Measurements from ENCODE around the gene PRDM13.

Gene PRDM13

GRCh38 chr6:99660206-99660605 lies 53.6 kb downstream of the PRDM13 start:
- H3K4me3 ChIP-seq (ENCODE audit: low read length), result no peak overlapping the region
- H3K4me1 ChIP-seq (ENCODE audit: low read length), result no peaks in the 10 kb centered on the region
- no peaks in the 10 kb centered on the region for H3K36me3 ChIP-seq (replicated peaks; ENCODE audit: low read depth, low read length)
- no peak overlapping the region for H2AFZ ChIP-seq (ENCODE audit: low read depth, low read length)
- H3K27me3 ChIP-seq (ENCODE audit: low read depth, low read length), result no peaks in the 10 kb centered on the region
- H3K9me3 ChIP-seq (ENCODE audit: insufficient read depth, low read length), result no peaks in the 10 kb centered on the region
- H4K20me1 ChIP-seq (ENCODE audit: insufficient read depth, low read length), result no peaks in the 10 kb centered on the region
- H3K27ac ChIP-seq (ENCODE audit: low read length), result no peak overlapping the region
- no peak overlapping the region for H3K4me2 ChIP-seq (ENCODE audit: low read length)
- no peaks in the 10 kb centered on the region for H3K79me2 ChIP-seq (ENCODE audit: low read length)
- H3K9ac ChIP-seq (ENCODE audit: low read length), result no peak overlapping the region
- TF ChIP-seq CTCF (IDR thresholded peaks at IDR 0.05; ENCODE audit: low read depth, low read length), result no peak
- no peak for TF ChIP-seq EZH2phosphoT487 (IDR thresholded peaks at IDR 0.05; ENCODE audit: low read depth)

GRCh38 chr6:99661870-99662269 lies 55.2 kb downstream of the PRDM13 start:
- Histone ChIP-seq H4K20me1 (ENCODE audit: insufficient read depth, low read length) (no peaks in the 10 kb centered on the region), H3K79me2 (ENCODE audit: low read length) (no peaks in the 10 kb centered on the region), H3K27me3 (ENCODE audit: low read depth, low read length) (no peaks in the 10 kb centered on the region), H3K9ac (ENCODE audit: low read length) (no peak overlapping the region), H3K9me3 (ENCODE audit: insufficient read depth, low read length) (no peaks in the 10 kb centered on the region), H3K4me2 (ENCODE audit: low read length) (no peak overlapping the region), H3K4me3 (ENCODE audit: low read length) (no peak overlapping the region), H3K36me3 (replicated peaks; ENCODE audit: low read depth, low read length) (no peaks in the 10 kb centered on the region), H2AFZ (ENCODE audit: low read depth, low read length) (no peak overlapping the region), H3K27ac (ENCODE audit: low read length) (no peak overlapping the region), H3K4me1 (ENCODE audit: low read length) (no peaks in the 10 kb centered on the region)
- TF ChIP-seq CTCF (IDR thresholded peaks at IDR 0.05; ENCODE audit: low read depth, low read length) (no peak), EZH2phosphoT487 (IDR thresholded peaks at IDR 0.05; ENCODE audit: low read depth) (no peak)

- H3K9me3 ChIP-seq (ENCODE audit: insufficient read depth, low read length), result no peaks in the 10 kb centered on the region
- no peaks in the 10 kb centered on the region for H4K20me1 ChIP-seq (ENCODE audit: insufficient read depth, low read length)
- H3K4me1 ChIP-seq (ENCODE audit: low read length), result no peaks in the 10 kb centered on the region
- TF ChIP-seq EZH2phosphoT487 (IDR thresholded peaks at IDR 0.05; ENCODE audit: low read depth) (no peak), CTCF (IDR thresholded peaks at IDR 0.05; ENCODE audit: low read depth, low read length) (no peak)
- no peak overlapping the region for H2AFZ ChIP-seq (ENCODE audit: low read depth, low read length)
- H3K79me2 ChIP-seq (ENCODE audit: low read length), result no peaks in the 10 kb centered on the region
- no peaks in the 10 kb centered on the region for H3K27me3 ChIP-seq (ENCODE audit: low read depth, low read length)
- no peak overlapping the region for H3K9ac ChIP-seq (ENCODE audit: low read length)
- H3K36me3 ChIP-seq (replicated peaks; ENCODE audit: low read depth, low read length), result no peaks in the 10 kb centered on the region
- no peak overlapping the region for H3K4me2 ChIP-seq (ENCODE audit: low read length)
- H3K27ac ChIP-seq (ENCODE audit: low read length), result no peak overlapping the region
- no peak overlapping the region for H3K4me3 ChIP-seq (ENCODE audit: low read length)
Measured at GRCh38 chr6:99662616-99663015, 56.0 kb downstream of the PRDM13 start.

Measured in OCI-LY3 (cell line).